ENCODE data around the gene DHRSX.

Gene DHRSX

DNA sequence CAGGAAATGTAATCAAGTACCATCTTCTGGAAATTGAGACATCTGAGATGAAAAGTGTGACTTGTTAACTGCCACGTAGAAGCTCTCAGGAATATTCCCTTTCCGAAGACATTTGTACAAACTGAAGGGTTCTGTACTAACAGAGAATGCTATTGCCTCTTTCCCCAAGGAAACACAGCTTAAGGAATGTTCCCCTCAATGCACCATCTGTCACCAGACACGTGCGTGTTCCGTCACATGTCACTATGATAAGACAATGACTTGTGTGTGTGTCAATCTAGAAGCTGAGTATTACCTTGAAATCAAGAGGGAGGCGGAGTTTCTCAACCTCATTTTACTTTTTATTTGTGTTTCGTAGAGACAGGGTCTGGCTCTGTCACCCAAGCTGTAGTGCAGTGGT lies 58.1 kb downstream of the DHRSX start:
- TF ChIP-seq, protein P1, sequence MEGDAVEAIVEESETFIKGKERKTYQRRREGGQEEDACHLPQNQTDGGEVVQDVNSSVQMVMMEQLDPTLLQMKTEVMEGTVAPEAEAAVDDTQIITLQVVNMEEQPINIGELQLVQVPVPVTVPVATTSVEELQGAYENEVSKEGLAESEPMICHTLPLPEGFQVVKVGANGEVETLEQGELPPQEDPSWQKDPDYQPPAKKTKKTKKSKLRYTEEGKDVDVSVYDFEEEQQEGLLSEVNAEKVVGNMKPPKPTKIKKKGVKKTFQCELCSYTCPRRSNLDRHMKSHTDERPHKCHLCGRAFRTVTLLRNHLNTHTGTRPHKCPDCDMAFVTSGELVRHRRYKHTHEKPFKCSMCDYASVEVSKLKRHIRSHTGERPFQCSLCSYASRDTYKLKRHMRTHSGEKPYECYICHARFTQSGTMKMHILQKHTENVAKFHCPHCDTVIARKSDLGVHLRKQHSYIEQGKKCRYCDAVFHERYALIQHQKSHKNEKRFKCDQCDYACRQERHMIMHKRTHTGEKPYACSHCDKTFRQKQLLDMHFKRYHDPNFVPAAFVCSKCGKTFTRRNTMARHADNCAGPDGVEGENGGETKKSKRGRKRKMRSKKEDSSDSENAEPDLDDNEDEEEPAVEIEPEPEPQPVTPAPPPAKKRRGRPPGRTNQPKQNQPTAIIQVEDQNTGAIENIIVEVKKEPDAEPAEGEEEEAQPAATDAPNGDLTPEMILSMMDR (IDR thresholded peaks at IDR 0.05; ENCODE audit: low read depth, low read length, missing control alignments), result no peak
- Histone ChIP-seq H3K4me3 (ENCODE audit: low read depth, low read length) (no peak overlapping the region), H3K27me3 (replicated peaks) (no peaks in the 10 kb centered on the region), H3K27ac (no peak overlapping the region), H3K36me3 (replicated peaks) (no peaks in the 10 kb centered on the region)
- in situ Hi-C loops (cut with HindIII; ENCODE audit: low pct_ligation_motif_present, low sequenced_read_pairs), result no loop called here
- no peak for DNase-seq

DNA sequence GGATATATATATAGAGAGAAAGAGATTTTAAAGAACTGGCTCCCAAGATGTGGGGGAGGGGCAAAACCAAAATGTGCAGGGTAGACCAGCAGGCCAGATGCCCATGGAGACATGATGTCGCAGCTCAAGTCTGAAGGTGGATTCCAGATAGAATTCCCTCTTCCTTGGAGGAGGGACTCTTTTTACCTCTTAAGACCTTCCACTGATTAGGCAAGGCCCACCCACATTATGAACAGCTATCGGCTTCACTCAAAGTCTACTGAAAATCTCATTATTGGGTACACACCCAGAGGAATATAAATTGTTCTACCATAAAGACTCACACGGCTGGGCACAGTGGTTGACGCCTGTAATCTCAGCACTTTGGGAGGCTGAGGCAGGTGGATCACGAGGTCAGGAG lies 59.3 kb downstream of the DHRSX start:
- in situ Hi-C loops (cut with HindIII; ENCODE audit: low pct_ligation_motif_present, low sequenced_read_pairs), result no loop called here
- no peak for DNase-seq
- Histone ChIP-seq H3K27me3 (replicated peaks) (no peaks in the 10 kb centered on the region), H3K27ac (no peak overlapping the region), H3K4me3 (ENCODE audit: low read depth, low read length) (no peak overlapping the region), H3K36me3 (replicated peaks) (no peaks in the 10 kb centered on the region)
- TF ChIP-seq, protein P1 (IDR thresholded peaks at IDR 0.05; ENCODE audit: low read depth, low read length, missing control alignments), result no peak

DNA sequence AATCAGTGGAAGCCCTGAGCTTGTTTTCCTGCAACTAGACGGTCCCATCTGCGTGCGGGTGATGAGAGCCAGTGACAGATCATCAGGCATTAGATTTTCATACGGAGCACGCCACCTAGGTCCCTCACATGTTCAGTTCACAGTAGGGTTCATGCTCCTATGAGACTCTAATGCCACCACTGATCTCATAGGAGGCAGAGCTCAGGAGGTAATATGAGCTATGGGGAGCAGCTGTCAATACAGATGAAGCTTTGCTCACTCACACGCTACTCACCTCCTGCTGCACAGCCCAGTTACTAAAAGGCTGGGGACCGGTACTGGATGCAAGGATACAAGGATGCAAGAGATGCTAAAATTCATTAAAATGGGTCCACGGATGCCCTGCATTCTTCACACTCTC lies 61.2 kb downstream of the DHRSX start:
- in situ Hi-C loops (cut with HindIII; ENCODE audit: low pct_ligation_motif_present, low sequenced_read_pairs), result no loop called here
- Histone ChIP-seq H3K27me3 (replicated peaks) (no peaks in the 10 kb centered on the region), H3K27ac (no peak overlapping the region), H3K4me3 (ENCODE audit: low read depth, low read length) (no peak overlapping the region), H3K36me3 (replicated peaks) (no peaks in the 10 kb centered on the region)
- TF ChIP-seq, protein P1 (IDR thresholded peaks at IDR 0.05; ENCODE audit: low read depth, low read length, missing control alignments), result no peak
- DNase-seq, result no peak

DNA sequence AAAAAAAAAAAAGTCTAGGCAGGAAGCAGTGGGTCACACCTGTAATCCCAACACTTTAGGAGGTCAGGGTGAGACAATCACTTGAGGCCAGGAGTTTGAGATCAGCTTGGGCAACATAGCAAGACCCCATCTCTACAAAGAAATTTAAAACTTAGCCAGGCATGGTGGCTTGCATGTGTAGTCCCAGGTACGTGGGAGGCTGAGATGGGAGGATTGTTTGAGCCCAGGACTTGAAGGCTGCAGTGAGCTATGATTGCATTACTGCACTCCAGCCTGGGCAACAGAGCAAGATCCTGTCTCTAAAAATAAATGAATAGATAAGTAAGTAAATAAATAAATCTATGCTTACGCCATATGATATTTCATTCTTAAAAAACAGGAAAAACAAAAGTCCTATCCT lies 65.3 kb downstream of the DHRSX start:
- H3K27ac ChIP-seq, result no peak overlapping the region
- in situ Hi-C loops (cut with HindIII; ENCODE audit: low pct_ligation_motif_present, low sequenced_read_pairs), result no loop called here
- TF ChIP-seq, protein P1 (IDR thresholded peaks at IDR 0.05; ENCODE audit: low read depth, low read length, missing control alignments), result no peak
- no peaks in the 10 kb centered on the region for H3K27me3 ChIP-seq (replicated peaks)
- H3K4me3 ChIP-seq (ENCODE audit: low read depth, low read length), result no peak overlapping the region
- peaks cover 2% of the 10 kb centered on the region for H3K36me3 ChIP-seq (replicated peaks)
- DNase-seq, result no peak

DNA sequence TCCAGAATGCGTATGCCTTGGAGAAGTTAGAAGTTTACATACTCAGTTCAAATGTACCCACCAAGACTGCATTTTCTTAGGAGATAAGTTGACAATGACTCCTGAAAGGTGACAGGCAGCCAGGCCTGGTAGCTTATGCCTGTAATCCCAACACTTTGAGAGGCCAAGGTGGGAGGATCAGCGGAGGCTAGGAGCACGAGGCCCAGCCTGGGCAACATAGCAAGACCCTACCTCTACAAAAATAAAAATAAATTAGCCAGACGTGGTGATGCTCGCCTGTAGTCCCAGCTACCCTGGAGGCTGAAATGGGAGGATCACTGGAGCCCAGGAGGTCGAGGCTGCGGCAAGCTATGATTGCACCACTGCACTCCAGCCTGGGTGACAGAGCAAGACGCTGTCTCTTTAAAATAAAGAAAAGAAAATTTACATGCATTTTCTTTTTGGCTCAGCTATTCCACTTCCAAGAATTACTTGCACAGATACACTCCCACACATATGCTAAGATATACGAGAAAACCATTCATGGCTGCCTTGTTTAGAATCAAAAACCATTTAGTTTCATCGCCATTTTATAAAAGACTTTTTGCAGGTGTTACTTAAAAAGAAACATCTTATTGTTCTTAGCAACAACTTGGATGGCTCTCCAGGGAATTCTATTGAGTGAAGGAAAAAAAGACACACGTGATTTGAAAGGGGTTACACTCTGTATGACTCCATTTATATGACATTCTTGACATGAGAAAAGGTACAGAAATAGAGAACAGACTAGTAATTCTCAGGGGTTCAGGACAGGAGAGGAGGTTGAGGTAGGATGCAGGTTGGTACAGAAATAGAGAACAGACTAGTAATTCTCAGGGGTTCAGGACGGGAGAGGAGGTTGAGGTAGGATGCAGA lies 66.3 kb downstream of the DHRSX start:
- Histone ChIP-seq H3K27me3 (replicated peaks) (no peaks in the 10 kb centered on the region), H3K36me3 (replicated peaks) (peaks cover 2% of the 10 kb centered on the region), H3K4me3 (ENCODE audit: low read depth, low read length) (no peak overlapping the region), H3K27ac (no peak overlapping the region)
- no peak for DNase-seq
- in situ Hi-C loops (cut with HindIII; ENCODE audit: low pct_ligation_motif_present, low sequenced_read_pairs), result no loop called here
- TF ChIP-seq, protein P1 (IDR thresholded peaks at IDR 0.05; ENCODE audit: low read depth, low read length, missing control alignments), result no peak

Data from brain microvascular endothelial cell (primary cell).